H1 (cell line): ENCODE measurements around the gene RABGGTA. TPM values are rescaled to one million over a fixed set of nuclear protein-coding genes. Genes with fewer than 3 reads are reported as not detected.

Experiments
- KDM4A ChIP-seq: IDR thresholded peaks from one replicate; pipeline ENCODE4 v1.7.1; 2012; ENCODE audit warnings: low read depth, mild to moderate bottlenecking, moderate library complexity, low read length, inconsistent platforms; ENCODE audit not compliant: severe bottlenecking
- POLR2AphosphoS5 ChIP-seq: IDR thresholded peaks from 2 replicates; pipeline ENCODE4 v1.6.1; 2011; ENCODE audit warnings: low read depth, low read length
- polyA plus RNA-seq, 7 experiments: library from polyadenylated mRNA; depleted of rRNA in 3 of 7; stranded (reverse) in 5 of 7; unstranded in 2 of 7; fragments of >200 nt in 5 of 7; fragments of 200-250 nt in 2 of 7; gene quantifications; 1 replicate in 5 of 7; 2 replicates in 1 of 7; 4 replicates in 1 of 7; pipeline versions ENCODE4 v1.2.1 to v1.2.3, GENCODE V29; 2011 to 2013; ENCODE audit warnings: missing spikeins in 2 of 7, mixed read lengths in 2 of 7
- total RNA-seq: library from RNA; stranded (reverse); fragmentation: NEBNext Ultra II Directional; extraction: Animal tissue kit (Norgen Biotek cat#: 25700); gene quantifications from 2 replicates; pipeline ENCODE4 v1.2.1, GENCODE V29; 2021

RABGGTA gene
- total and polyA plus RNA-seq, 2 of the 8 experiments (the other 6 are each of a cell fraction or from before 2014, with no cell fraction given) = 16.0 to 49.8 TPM

DNA sequence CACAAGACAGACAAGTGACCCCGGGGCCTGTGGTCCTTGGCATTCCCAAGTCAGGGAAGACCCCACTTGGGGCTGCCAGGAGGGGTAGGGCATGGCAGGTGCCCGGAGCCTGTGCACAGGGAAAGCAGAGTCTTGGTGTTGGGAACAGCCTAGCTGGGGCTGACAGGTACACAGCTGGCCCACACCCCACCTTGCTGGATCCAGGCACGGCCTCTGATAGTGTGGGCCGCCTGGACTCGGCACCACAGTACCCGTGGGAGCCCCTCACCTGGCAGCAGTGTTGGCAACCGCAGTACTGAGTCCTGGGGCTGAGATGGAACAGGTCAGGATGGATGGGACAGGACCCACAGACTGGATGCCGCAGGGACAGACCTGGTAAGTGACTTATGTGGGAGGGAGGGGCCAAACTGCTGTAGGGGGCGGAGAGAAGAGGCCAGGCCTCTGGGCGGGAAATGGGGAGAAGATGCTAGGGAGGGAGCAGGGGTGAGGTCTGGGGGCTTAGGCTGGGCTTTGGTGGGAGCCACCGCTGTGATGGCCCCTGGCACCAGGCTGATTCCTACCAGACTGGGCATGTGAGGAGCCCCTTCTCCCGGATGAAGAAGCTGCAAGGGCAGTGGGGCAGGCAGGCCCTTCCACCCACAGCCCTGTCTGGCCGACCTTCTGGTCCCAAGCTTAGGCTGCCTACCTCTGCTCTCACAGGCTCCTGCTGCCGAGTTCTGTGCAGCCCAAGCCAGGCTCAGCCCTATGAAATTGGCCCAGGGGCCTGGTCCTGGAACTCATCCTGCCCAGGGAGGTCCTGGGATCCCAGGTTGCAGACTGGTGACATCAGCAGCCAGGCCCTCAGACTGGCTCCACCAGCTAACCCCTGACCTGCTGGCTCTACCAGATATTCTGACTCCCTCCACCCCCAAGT, 8.3 kb downstream of the RABGGTA start, which contains the start of gene TGM1 (continued):
- no peak for TF ChIP-seq POLR2AphosphoS5
- no peak for TF ChIP-seq KDM4A
